ENCODE measurements around the gene WBP2. TPM values are rescaled to one million over a fixed set of nuclear protein-coding genes. Genes with fewer than 3 reads are reported as not detected.

WBP2 gene
- total and polyA plus RNA-seq, 2 of the 13 experiments (the other 11 are each of a cell fraction or from before 2014, with no cell fraction given): 29.2 to 29.5 TPM

GRCh38 chr17:75876938-75877751, 22.0 kb upstream of the WBP2 start (continued):
- TF ChIP-seq ZNF609 (CRISPR knock-in tag; IDR thresholded peaks at IDR 0.05; ENCODE audit: borderline replicate concordance) (no peak), AKNA (CRISPR knock-in tag; IDR thresholded peaks at IDR 0.05; ENCODE audit: borderline replicate concordance) (no peak), ZIK1 (CRISPR knock-in tag; IDR thresholded peaks at IDR 0.05; ENCODE audit: borderline replicate concordance, low read depth) (peak; percentile 9; the same call in 1 of the 2 replicates), ZSCAN21 (CRISPR knock-in tag; IDR thresholded peaks at IDR 0.05; ENCODE audit: borderline replicate concordance) (no peak), KDM2A (CRISPR knock-in tag; IDR thresholded peaks at IDR 0.05; ENCODE audit: borderline replicate concordance, low read depth) (peak; percentile 96), ZNF629 (CRISPR knock-in tag; conservative IDR thresholded peaks at IDR 0.05) (no peak; the same call in 1 of the 2 replicates), CCAR2 (optimal IDR thresholded peaks at IDR 0.05; ENCODE audit: low read depth, low read length) (no peak), FIP1L1 (IDR thresholded peaks at IDR 0.05; ENCODE audit: borderline replicate concordance, insufficient read depth, low read depth, low read length) (peak; percentile 54; the same call in 1 of the 2 replicates), CSRNP2 (CRISPR knock-in tag; conservative IDR thresholded peaks at IDR 0.05; ENCODE audit: low read depth) (0 out of 2 replicates have a peak, but pooled peaks have one; percentile 30), SIN3A (IDR thresholded peaks at IDR 0.05; ENCODE audit: borderline replicate concordance, low read depth, low read length) (peak; percentile 79; the same call in 1 of the 2 replicates), ZNF143 (CRISPR knock-in tag; IDR thresholded peaks at IDR 0.05) (no peak), PHF20 (CRISPR knock-in tag; IDR thresholded peaks at IDR 0.05) (peak; percentile 49; the same call in 1 of the 2 replicates), AGO2 (optimal IDR thresholded peaks at IDR 0.05; ENCODE audit: low read depth, low read length) (peak; percentile 88)

All from HepG2 (cell line).